ENCODE measurements around the gene ABO. TPM values are rescaled to one million over a fixed set of nuclear protein-coding genes. Genes with fewer than 3 reads are reported as not detected.
"Not testable (repeated sequence)": the region's sequence is repeated elsewhere in the genome, so short reads cannot be mapped to it uniquely, and the experiment has no call there.

ABO gene
- total RNA-seq, 1 donor from 2014 or later: 0.40 TPM

DNA sequence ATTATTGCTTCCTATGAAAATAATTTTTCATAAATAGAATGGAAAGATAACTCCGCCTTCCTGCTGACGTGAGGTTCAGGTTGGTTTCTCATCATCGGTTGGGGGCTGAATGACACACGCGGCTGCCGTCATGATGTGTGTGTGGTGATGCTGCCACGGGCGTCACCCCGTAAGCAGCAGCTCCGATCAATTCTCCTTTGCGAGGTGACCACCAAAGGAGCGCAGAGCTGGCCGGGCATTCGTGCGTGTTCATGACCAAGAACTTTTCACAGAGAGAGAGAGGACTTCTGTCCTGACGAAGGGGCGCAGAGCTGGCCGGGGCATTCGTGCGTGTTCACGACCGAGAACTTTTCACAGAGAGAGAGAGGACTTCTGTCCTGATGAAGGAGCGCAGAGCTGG lies 30.7 kb upstream of the ABO start:
- H3K4me3 Mint-ChIP-seq: no peak overlapping the region
- H3K27ac Mint-ChIP-seq (ENCODE audit: unreplicated experiment): no peak overlapping the region
- no peaks in the 10 kb centered on the region for H3K4me1 Mint-ChIP-seq
- no peak for DNase-seq (ENCODE audit: low read depth, low spot score)
- peaks cover 8% of the 10 kb centered on the region for H3K9me3 Mint-ChIP-seq
- H3K27me3 Mint-ChIP-seq (ENCODE audit: low read depth): peaks cover 7% of the 10 kb centered on the region
- TF ChIP-seq, protein P1, sequence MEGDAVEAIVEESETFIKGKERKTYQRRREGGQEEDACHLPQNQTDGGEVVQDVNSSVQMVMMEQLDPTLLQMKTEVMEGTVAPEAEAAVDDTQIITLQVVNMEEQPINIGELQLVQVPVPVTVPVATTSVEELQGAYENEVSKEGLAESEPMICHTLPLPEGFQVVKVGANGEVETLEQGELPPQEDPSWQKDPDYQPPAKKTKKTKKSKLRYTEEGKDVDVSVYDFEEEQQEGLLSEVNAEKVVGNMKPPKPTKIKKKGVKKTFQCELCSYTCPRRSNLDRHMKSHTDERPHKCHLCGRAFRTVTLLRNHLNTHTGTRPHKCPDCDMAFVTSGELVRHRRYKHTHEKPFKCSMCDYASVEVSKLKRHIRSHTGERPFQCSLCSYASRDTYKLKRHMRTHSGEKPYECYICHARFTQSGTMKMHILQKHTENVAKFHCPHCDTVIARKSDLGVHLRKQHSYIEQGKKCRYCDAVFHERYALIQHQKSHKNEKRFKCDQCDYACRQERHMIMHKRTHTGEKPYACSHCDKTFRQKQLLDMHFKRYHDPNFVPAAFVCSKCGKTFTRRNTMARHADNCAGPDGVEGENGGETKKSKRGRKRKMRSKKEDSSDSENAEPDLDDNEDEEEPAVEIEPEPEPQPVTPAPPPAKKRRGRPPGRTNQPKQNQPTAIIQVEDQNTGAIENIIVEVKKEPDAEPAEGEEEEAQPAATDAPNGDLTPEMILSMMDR (conservative IDR thresholded peaks at IDR 0.05): no peak
- H3K36me3 Mint-ChIP-seq (ENCODE audit: low read depth): no peaks in the 10 kb centered on the region

DNA sequence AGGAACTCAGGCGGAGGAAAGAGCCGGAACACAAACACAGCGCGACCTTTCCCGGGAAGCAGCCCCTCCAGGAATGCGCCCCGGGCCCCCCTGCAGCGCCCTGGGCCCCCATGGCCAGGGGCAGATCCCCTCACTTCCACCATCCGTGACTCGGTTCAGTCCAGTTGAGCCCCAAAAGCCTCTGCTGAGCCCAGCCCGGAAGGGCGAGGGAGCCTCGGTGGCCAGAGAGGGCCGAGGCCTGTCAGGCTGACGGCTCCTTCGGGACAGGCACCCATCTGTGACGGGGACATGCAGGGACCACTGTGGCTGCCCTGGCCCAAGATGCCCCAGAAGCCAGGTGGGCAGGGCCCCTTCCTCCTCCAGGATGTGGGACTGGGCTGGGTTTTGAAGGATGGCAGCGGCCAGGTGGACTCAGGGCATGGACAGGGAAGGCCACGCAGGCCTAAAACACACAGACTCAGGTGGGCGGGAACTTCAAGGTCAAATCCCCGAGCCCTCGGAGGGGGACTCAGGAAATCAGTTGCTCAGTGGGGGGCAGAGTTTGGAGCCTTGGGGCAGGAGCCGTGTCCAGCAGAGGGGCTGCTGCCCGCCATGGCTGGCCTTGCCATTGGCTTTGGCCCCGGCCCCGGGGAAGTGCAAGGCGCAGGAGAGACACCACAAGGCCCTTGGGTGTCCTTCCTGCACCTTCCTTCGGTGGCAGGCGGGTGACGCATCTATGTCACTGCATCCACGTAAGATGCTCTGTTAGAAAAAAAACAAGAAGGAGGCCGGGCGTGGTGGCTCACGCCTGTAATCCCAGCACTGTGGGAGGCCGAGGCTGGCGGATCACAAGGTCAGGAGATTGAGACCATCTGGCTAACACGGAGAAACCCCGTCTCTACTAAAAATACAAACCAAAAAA lies 29.7 kb upstream of the ABO start:
- no peak overlapping the region for H3K27ac Mint-ChIP-seq (ENCODE audit: unreplicated experiment)
- peaks cover 6% of the 10 kb centered on the region for H3K9me3 Mint-ChIP-seq
- TF ChIP-seq, protein P1 (conservative IDR thresholded peaks at IDR 0.05): no peak
- no peak for DNase-seq (ENCODE audit: low read depth, low spot score)
- H3K4me1 Mint-ChIP-seq: no peaks in the 10 kb centered on the region
- H3K36me3 Mint-ChIP-seq (ENCODE audit: low read depth): no peaks in the 10 kb centered on the region
- peaks cover 6% of the 10 kb centered on the region for H3K27me3 Mint-ChIP-seq (ENCODE audit: low read depth)
- H3K4me3 Mint-ChIP-seq: no peak overlapping the region

DNA sequence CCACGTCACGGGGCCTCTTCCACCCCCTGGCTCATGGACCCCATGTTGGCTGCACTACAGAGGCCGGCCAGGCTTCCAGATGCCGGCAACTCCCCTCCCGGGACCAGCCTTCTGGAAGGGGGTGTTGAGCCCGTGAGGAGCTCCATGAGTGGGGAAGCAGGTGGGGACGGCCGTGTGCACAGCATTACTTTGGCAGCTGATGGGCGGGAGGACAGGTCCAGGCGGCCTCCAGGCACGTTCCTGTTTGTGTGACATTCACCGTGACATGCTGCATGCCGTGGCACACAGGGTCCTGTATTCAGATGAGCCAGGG lies 29.1 kb upstream of the ABO start:
- H3K4me1 Mint-ChIP-seq: no peaks in the 10 kb centered on the region
- peaks cover 5% of the 10 kb centered on the region for H3K27me3 Mint-ChIP-seq (ENCODE audit: low read depth)
- no peak overlapping the region for H3K4me3 Mint-ChIP-seq
- H3K27ac Mint-ChIP-seq (ENCODE audit: unreplicated experiment): no peak overlapping the region
- H3K36me3 Mint-ChIP-seq (ENCODE audit: low read depth): no peaks in the 10 kb centered on the region
- no peaks in the 10 kb centered on the region for H3K9me3 Mint-ChIP-seq
- TF ChIP-seq, protein P1 (conservative IDR thresholded peaks at IDR 0.05): no peak
- no peak for DNase-seq (ENCODE audit: low read depth, low spot score)

DNA sequence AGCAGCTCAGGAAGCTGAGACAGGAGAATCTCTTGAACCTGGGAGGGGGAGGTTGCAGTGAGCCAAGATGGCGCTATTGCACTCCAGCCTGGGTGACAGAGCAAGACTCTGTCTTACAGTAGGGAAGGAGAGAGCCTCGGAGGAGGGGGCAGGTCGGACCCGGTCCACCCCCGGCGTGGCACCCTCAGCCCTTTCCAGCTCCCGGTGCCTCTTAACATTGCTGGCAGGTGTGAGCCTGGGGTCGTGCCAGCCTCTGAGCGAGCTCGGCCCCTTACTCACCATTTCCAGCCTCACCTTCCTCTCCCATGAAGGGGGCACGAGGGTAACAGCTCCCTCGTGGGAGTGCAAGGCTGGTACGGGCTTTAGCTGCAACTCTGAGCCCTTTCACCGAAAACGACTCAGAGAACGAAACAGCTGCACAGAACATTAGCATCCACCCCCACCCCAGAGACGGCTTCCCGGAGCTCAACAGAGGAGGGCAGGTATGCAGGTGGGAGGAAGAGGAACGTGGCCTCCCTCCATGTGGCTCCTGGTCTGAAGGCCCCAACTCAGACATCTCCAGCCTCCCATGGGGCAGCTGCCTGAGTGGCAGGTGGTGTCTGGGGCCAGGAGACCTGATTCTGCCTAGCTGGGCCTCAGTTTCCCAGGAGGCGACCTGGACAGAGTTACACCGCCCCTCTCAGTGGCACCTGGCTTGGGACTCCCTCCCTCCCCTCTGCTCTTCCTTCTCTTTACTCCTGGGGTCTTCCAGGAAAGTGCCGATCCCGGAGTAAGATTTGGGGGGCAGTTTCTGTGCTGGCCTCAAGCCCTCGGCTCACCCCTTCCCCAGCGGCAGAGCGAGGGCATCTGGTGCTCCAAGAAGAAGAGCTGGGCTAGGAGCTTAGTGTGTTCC lies 28.5 kb upstream of the ABO start:
- TF ChIP-seq, protein P1 (conservative IDR thresholded peaks at IDR 0.05): no peak
- H3K9me3 Mint-ChIP-seq: no peaks in the 10 kb centered on the region
- H3K27me3 Mint-ChIP-seq (ENCODE audit: low read depth): peaks cover 7% of the 10 kb centered on the region
- H3K4me3 Mint-ChIP-seq: no peak overlapping the region
- no peaks in the 10 kb centered on the region for H3K36me3 Mint-ChIP-seq (ENCODE audit: low read depth)
- peak overlapping the region; percentile 71 for H3K27ac Mint-ChIP-seq (ENCODE audit: unreplicated experiment)
- no peak for DNase-seq (ENCODE audit: low read depth, low spot score)
- H3K4me1 Mint-ChIP-seq: no peaks in the 10 kb centered on the region

DNA sequence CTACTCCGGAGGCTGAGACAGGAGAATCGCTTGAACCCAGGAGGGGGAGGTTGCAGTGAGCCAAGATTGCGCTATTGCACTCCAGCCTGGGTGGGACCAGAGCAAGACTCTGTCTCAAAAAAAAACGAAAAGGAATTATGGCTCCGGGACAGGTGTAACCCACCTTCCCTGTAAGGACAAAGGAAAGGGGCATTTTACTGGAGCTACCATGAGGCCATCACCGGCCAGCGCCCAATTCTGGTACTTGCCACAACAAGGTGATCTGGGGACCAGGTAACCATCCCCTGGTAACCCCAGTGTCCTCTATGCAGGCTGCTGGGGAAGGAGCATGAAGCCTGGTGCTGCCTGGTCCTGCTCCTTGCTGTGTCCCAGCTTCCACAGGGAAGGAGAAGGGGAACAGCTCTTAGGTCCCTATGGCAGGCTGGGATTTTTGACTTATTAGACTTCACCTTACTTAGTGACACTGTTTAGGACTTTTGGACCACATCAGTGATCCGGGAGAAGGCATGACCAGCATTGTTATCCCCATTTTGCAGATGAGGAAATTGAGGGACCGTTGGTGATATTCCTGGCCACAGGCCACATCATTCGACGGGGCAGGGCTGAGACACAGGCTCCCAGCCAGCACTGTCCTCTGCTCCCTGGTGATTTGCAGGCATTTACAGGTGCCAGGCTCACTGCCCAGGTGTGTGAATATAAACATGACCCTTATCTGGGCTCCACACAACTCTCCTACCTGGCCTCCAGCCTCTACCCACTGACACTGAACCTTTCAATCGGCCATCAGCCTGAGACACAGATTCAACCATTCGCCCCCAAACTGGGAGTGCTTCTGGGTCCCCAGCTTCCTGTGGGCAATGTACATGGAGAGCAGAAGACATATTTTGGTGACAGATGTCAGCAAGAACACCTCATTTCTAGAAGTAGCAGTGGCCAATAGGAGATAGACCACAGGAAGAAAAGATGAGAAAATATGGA lies 26.5 kb upstream of the ABO start:
- TF ChIP-seq, protein P1 (conservative IDR thresholded peaks at IDR 0.05): no peak
- Mint-ChIP-seq H3K9me3 (no peaks in the 10 kb centered on the region), H3K27me3 (ENCODE audit: low read depth) (peaks cover 19% of the 10 kb centered on the region), H3K27ac (ENCODE audit: unreplicated experiment) (no peak overlapping the region), H3K4me3 (no peak overlapping the region), H3K4me1 (no peaks in the 10 kb centered on the region), H3K36me3 (ENCODE audit: low read depth) (no peaks in the 10 kb centered on the region)
- DNase-seq (ENCODE audit: low read depth, low spot score): no peak

DNA sequence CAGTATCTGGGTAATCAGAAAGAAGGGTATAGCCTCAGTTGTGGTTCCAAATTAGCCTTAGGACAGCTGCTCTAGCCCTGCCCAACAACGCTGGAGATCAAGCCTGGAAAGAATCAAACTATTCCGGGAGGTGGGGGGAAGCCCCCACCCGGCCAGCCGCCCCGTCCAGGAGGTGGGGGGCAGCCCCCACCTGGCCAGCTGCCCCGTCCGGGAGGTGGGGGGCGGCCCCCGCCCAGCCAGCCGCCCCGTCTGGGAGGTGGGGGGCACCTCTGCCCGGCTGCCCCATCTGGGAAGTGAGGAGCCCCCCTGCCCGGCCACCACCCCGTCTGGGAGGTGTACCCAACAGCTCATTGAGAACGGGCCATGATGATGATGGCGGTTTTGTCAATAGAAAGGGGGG lies 25.0 kb upstream of the ABO start:
- not testable (repeated sequence) for H3K4me3 Mint-ChIP-seq; H3K4me1 Mint-ChIP-seq; H3K36me3 Mint-ChIP-seq (ENCODE audit: low read depth); H3K9me3 Mint-ChIP-seq; H3K27ac Mint-ChIP-seq (ENCODE audit: unreplicated experiment); DNase-seq (ENCODE audit: low read depth, low spot score)
- peaks cover 24% of the 10 kb centered on the region for H3K27me3 Mint-ChIP-seq (ENCODE audit: low read depth)

All from neural crest cell (in vitro differentiated cells).